CD4-positive, CD25-positive, alpha-beta regulatory T cell (primary cell): ENCODE measurements around the gene FAM181B. TPM values are rescaled to one million over a fixed set of nuclear protein-coding genes. Genes with fewer than 3 reads are reported as not detected.

Experiments used
- ATAC-seq, 2 donors: fragments of 150-1000 bp; cut with Tn5 transposase; one replicate each; pipeline ENCODE4 v1.10.0; 2021; ENCODE audit warnings: low read depth in 2 of 2, moderate number of reproducible peaks in 2 of 2, moderate library complexity in 1 of 2
- DNase-seq, 3 donors: peaks; one replicate each; pipeline versions ENCODE4 v3.0.0 to v3.0.0-alpha.2; 2012 to 2022; ENCODE audit warnings: mixed read lengths in 1 of 3
- H3K27ac ChIP-seq: one replicate; pipeline ENCODE4 v1.7.0; 2013; ENCODE audit warnings: mild to moderate bottlenecking, low read length; ENCODE audit not compliant: insufficient read depth, poor library complexity, severe bottlenecking
- H3K27me3 ChIP-seq: one replicate; pipeline ENCODE4 v1.7.0; 2013; ENCODE audit warnings: low read length; ENCODE audit not compliant: control insufficient read depth, insufficient read depth
- H3K36me3 ChIP-seq: one replicate; pipeline ENCODE4 v1.7.0; 2013; ENCODE audit warnings: mild to moderate bottlenecking, low read length, moderate library complexity; ENCODE audit not compliant: control insufficient read depth, insufficient read depth
- H3K4me1 ChIP-seq: 2 replicates; pipeline ENCODE4 v1.7.0; 2013; ENCODE audit warnings: mild to moderate bottlenecking, low read length; ENCODE audit not compliant: insufficient read depth, control insufficient read depth, poor library complexity, severe bottlenecking
- H3K4me3 ChIP-seq: one replicate; pipeline ENCODE4 v1.7.0; 2013; ENCODE audit warnings: low read depth, mild to moderate bottlenecking, low read length, moderate library complexity
- H3K9me3 ChIP-seq, 2 experiments: 1 replicate in 1 of 2; 2 replicates in 1 of 2; pipeline ENCODE4 v1.7.0; 2013; ENCODE audit warnings: low read length in 2 of 2, mild to moderate bottlenecking in 1 of 2, moderate library complexity in 1 of 2; ENCODE audit not compliant: control insufficient read depth in 2 of 2
- H3K27ac Mint-ChIP-seq, 3 donors: one replicate each; pipeline ENCODE4 v1.8.0; 2020 to 2022; ENCODE audit warnings: mild to moderate bottlenecking in 3 of 3, mixed read lengths in 3 of 3, moderate library complexity in 2 of 3
- H3K27me3 Mint-ChIP-seq: one replicate; pipeline ENCODE4 v1.8.0; 2022; ENCODE audit warnings: mild to moderate bottlenecking, mixed read lengths
- H3K36me3 Mint-ChIP-seq: one replicate; pipeline ENCODE4 v1.8.0; 2020; ENCODE audit warnings: mixed read lengths
- H3K4me1 Mint-ChIP-seq, 4 donors: one replicate each; pipeline ENCODE4 v1.8.0; 2020 to 2022; ENCODE audit warnings: mixed read lengths in 4 of 4, mild to moderate bottlenecking in 1 of 4
- H3K4me3 Mint-ChIP-seq, 4 donors: one replicate each; pipeline ENCODE4 v1.8.0; 2020 to 2022; ENCODE audit warnings: mild to moderate bottlenecking in 4 of 4, mixed read lengths in 4 of 4, moderate library complexity in 3 of 4
- H3K9me3 Mint-ChIP-seq, 7 donors: one replicate each; pipeline ENCODE4 v1.8.0; 2020 to 2022; ENCODE audit warnings: mixed read lengths in 7 of 7, mild to moderate bottlenecking in 3 of 7, moderate library complexity in 2 of 7
- polyA plus RNA-seq, 4 donors: library from polyadenylated mRNA; unstranded; fragments of 300-500 nt; fragmentation: Illumina TruSeq; gene quantifications; one replicate each; pipeline ENCODE4 v1.2.3, GENCODE V29; 2021
- total RNA-seq: library from RNA; stranded (reverse); gene quantifications from one replicate; pipeline ENCODE4 v1.2.3, GENCODE V29; 2022

Gene FAM181B
- total and polyA plus RNA-seq, 5 donors from 2014 or later, result not detected

DNA sequence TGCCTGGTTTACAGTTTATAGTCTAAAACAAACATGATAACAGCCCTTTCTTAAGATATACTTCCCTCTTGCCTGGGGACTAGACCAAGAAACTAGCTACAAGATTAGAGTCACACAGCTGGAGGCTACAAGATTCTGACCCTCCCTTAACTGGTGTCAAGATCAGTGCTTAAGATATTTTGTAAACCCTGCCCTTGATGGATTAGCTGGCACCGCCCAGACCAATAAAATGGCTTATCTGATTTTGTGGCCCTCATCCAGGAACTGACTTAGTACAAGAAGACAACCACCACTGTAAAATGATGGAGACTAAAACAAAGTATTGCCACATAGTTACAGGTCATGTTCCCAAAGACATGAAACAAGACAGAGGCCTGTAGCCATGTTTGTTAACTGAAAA is 53.4 kb downstream of the FAM181B start:
- Mint-ChIP-seq H3K4me3 (no peak overlapping the region), H3K9me3 (peaks cover 0 to 7% (median 1%) of the 10 kb centered on the region in 7 donors), H3K36me3 (no peaks in the 10 kb centered on the region), H3K4me1 (peaks cover 0 to 7% (median 2%) of the 10 kb centered on the region in 4 donors), H3K27me3 (peaks cover 18% of the 10 kb centered on the region), H3K27ac (no peak overlapping the region)
- DNase-seq (no peak), ATAC-seq (no peak)
- no peaks in the 10 kb centered on the region for H3K36me3 ChIP-seq
- H3K4me3 ChIP-seq, result no peak overlapping the region
- no peaks in the 10 kb centered on the region for H3K4me1 ChIP-seq
- no peaks in the 10 kb centered on the region for H3K27me3 ChIP-seq
- H3K9me3 ChIP-seq, result peaks cover 0 to 6% of the 10 kb centered on the region in 2 experiments
- H3K27ac ChIP-seq, result no peak overlapping the region

Other genes with a start within 250 kb of the FAM181B start
- gene PRCP, start 166.6 kb upstream of the FAM181B start, total RNA-seq, result 19.7 TPM
- gene PRCP, start 166.6 kb upstream of the FAM181B start, polyA plus RNA-seq, result 10 to 100 TPM; 27.4 to 41.9 (median 32.8) TPM
- 2.2 TPM for gene DDIAS, start 167.9 kb upstream of the FAM181B start, total RNA-seq
- 1 to 10 TPM in 3 of 4 donors, under 1 TPM in 1; 0.86 to 2.8 (median 1.3) TPM for gene DDIAS, start 167.9 kb upstream of the FAM181B start, polyA plus RNA-seq